Neural progenitor cell (in vitro differentiated cells): ENCODE measurements around the gene DYNLT2. TPM values are rescaled to one million over a fixed set of nuclear protein-coding genes. Genes with fewer than 3 reads are reported as not detected.

ENCODE experiments used
- DNase-seq: peaks from one replicate; pipeline ENCODE4 v3.0.0-alpha.2; 2016; ENCODE audit warnings: low spot score
- H2AFZ ChIP-seq: fragments of 200-600 bp; sonication (generic); replicated peaks from 2 replicates; pipeline ENCODE4 v1.6.1; 2016; ENCODE audit warnings: antibody characterized with exemption
- H3F3A ChIP-seq: fragments of 200-600 bp; sonication (generic); 2 replicates; pipeline ENCODE4 v1.6.1; 2016; ENCODE audit warnings: antibody characterized with exemption, low read depth
- H3K27ac ChIP-seq: fragments of 200-600 bp; sonication (generic); 2 replicates; pipeline ENCODE4 v1.5.1; 2016; ENCODE audit warnings: mild to moderate bottlenecking
- H3K27me3 ChIP-seq: fragments of 200-600 bp; sonication (generic); 2 replicates; pipeline ENCODE4 v1.6.1; 2016; ENCODE audit warnings: mild to moderate bottlenecking, moderate library complexity
- H3K36me3 ChIP-seq: fragments of 200-600 bp; sonication (generic); 2 replicates; pipeline ENCODE4 v1.5.1; 2016
- H3K4me1 ChIP-seq: fragments of 200-600 bp; sonication (generic); 2 replicates; pipeline ENCODE4 v1.6.1; 2016; ENCODE audit warnings: mixed run types
- H3K4me2 ChIP-seq: fragments of 200-600 bp; sonication (generic); 2 replicates; pipeline ENCODE4 v1.6.1; 2016
- H3K4me3 ChIP-seq: fragments of 200-600 bp; sonication (generic); 2 replicates; pipeline ENCODE4 v1.5.1; 2016
- H3K79me2 ChIP-seq: fragments of 200-600 bp; sonication (generic); 2 replicates; pipeline ENCODE4 v1.6.1; 2016; ENCODE audit warnings: low read depth
- H3K9ac ChIP-seq: fragments of 200-600 bp; sonication (generic); 2 replicates; pipeline ENCODE4 v1.6.1; 2016
- H3K9me3 ChIP-seq: fragments of 200-600 bp; sonication (generic); 2 replicates; pipeline ENCODE4 v1.5.1; 2016; ENCODE audit warnings: low read depth
- H4K20me1 ChIP-seq: fragments of 200-600 bp; sonication (generic); 2 replicates; pipeline ENCODE4 v1.6.1; 2016; ENCODE audit warnings: low read depth
- H3K27ac Mint-ChIP-seq: 3 replicates; pipeline ENCODE4 v1.8.0; 2021; ENCODE audit warnings: mixed read lengths
- H3K27me3 Mint-ChIP-seq: 2 replicates; pipeline ENCODE4 v1.8.0; 2022; ENCODE audit warnings: low read depth, mild to moderate bottlenecking, inconsistent platforms, moderate library complexity, mixed read lengths; ENCODE audit not compliant: insufficient read depth
- H3K36me3 Mint-ChIP-seq: 3 replicates; pipeline ENCODE4 v1.8.0; 2021; ENCODE audit warnings: mixed read lengths
- H3K4me1 Mint-ChIP-seq: 3 replicates; pipeline ENCODE4 v1.8.0; 2021; ENCODE audit warnings: mixed read lengths
- H3K4me3 Mint-ChIP-seq: 3 replicates; pipeline ENCODE4 v1.8.0; 2021; ENCODE audit warnings: mild to moderate bottlenecking, moderate library complexity, mixed read lengths
- H3K9me3 Mint-ChIP-seq: 3 replicates; pipeline ENCODE4 v1.8.0; 2020; ENCODE audit warnings: mixed read lengths
- EZH2 ChIP-seq: fragments of 200-600 bp; sonication (generic); IDR thresholded peaks from 2 replicates; pipeline ENCODE4 v1.6.1; 2017; ENCODE audit warnings: antibody characterized with exemption, mild to moderate bottlenecking, moderate library complexity
- EZH2phosphoT487 ChIP-seq: fragments of 200-600 bp; sonication (generic); IDR thresholded peaks from 2 replicates; pipeline ENCODE4 v1.6.1; 2017; ENCODE audit warnings: antibody characterized with exemption
- total RNA-seq: library from RNA; depleted of rRNA; stranded (reverse); fragments of >200 nt; gene quantifications from 2 replicates; pipeline ENCODE4 v1.2.3, GENCODE V29; 2015; ENCODE audit warnings: low replicate concordance
- TF ChIP-seq, protein P1 (sequence below): fragments of 200-600 bp; sonication (generic); IDR thresholded peaks from 2 replicates; pipeline ENCODE4 v1.5.1; 2017; ENCODE audit warnings: antibody characterized with exemption, mild to moderate bottlenecking

The DYNLT2 gene
- total RNA-seq, 1 donor from 2014 or later: 4.7 TPM

DNA sequence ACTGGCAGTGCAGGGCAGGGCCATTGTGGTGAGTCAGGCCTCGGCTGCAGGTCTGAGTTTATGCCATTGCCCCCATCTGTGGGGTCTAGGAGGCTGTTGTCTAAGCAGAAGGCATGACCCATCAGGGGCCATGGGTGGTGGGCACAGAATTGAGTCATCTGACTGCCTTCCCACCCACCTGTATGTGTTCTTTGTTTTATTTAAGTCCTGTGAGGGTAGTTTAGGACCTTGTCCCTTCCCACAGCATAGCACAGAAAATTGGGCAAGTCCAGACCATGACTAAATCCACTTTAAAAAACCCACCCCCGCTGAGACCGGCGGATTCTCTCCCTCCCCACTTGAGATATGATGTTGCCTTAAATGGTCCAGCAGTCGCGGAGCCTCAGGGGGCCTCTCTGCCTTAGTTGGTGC is 40.4 kb upstream of the DYNLT2 start:
- H3K9ac ChIP-seq: no peak overlapping the region
- Mint-ChIP-seq H3K27ac (no peak overlapping the region), H3K4me1 (peaks cover 39% of the 10 kb centered on the region), H3K36me3 (no peaks in the 10 kb centered on the region), H3K4me3 (no peak overlapping the region), H3K27me3 (peaks cover 6% of the 10 kb centered on the region), H3K9me3 (no peaks in the 10 kb centered on the region)
- H3K79me2 ChIP-seq: no peaks in the 10 kb centered on the region
- DNase-seq: no peak
- no peaks in the 10 kb centered on the region for H3K36me3 ChIP-seq
- no peak overlapping the region for H3K27ac ChIP-seq
- H4K20me1 ChIP-seq: no peaks in the 10 kb centered on the region
- H3K4me2 ChIP-seq: no peak overlapping the region
- no peak overlapping the region for H2AFZ ChIP-seq
- TF ChIP-seq EZH2: no peak
- TF ChIP-seq EZH2phosphoT487: no peak
- TF ChIP-seq, protein P1, sequence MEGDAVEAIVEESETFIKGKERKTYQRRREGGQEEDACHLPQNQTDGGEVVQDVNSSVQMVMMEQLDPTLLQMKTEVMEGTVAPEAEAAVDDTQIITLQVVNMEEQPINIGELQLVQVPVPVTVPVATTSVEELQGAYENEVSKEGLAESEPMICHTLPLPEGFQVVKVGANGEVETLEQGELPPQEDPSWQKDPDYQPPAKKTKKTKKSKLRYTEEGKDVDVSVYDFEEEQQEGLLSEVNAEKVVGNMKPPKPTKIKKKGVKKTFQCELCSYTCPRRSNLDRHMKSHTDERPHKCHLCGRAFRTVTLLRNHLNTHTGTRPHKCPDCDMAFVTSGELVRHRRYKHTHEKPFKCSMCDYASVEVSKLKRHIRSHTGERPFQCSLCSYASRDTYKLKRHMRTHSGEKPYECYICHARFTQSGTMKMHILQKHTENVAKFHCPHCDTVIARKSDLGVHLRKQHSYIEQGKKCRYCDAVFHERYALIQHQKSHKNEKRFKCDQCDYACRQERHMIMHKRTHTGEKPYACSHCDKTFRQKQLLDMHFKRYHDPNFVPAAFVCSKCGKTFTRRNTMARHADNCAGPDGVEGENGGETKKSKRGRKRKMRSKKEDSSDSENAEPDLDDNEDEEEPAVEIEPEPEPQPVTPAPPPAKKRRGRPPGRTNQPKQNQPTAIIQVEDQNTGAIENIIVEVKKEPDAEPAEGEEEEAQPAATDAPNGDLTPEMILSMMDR: no peak
- no peaks in the 10 kb centered on the region for H3K9me3 ChIP-seq
- H3F3A ChIP-seq: peaks cover 4% of the 10 kb centered on the region
- H3K27me3 ChIP-seq: peaks cover 18% of the 10 kb centered on the region
- H3K4me1 ChIP-seq: peaks cover 4% of the 10 kb centered on the region
- H3K4me3 ChIP-seq: no peak overlapping the region

DNA sequence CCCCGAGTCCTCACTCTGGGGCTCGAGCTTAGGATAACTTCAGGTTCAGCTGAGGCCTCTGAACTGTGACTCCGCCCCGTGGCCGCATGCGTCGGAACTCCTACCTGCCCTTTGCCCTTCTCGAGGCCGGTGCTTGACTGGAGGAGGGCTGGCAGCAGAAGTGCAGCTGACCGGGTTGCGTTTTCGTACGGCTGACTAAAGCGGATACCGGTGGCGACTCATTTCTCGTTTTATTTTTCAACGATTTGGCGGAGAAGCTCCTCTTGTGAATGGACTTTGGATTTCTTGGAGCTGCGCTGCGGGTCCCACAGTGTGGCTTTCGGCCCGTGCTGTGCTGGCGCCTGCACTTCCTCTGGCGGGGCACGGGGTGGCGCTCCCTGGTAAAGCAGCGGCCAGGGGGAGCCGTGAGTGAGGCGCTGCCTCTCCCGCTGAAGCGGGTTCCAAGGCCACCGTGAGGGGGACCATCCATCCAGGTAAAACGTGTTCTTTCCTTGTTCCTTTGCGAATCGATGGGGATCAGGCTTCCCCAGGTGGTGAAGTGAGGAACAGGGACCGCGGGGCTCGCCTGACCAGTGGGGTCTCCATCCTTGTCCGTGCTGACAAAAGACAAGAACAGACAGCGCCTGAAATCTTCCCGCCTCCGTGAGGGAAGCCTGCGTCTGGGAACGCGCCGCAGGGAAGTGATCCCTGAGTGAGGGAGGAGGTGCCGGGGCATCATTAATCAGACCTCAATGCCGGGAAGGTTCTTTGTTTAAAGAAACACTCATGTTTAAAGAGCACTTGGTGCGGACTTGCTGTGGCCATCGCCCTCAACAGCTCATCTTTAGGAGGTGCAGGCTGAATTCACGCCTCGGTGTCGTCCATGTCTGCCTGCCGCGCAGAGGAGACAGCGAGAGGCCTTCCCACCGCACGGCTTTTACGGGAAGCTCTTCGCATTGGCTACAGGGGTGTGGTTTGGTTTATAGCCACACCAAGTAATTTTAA is 38.9 kb upstream of the DYNLT2 start:
- H3K27ac Mint-ChIP-seq: peak overlapping the region; percentile 84
- peaks cover 6% of the 10 kb centered on the region for H3K27me3 Mint-ChIP-seq
- Histone ChIP-seq H2AFZ (peak overlapping the region; percentile 95), H3F3A (peaks cover 4% of the 10 kb centered on the region), H3K9ac (no peak overlapping the region), H3K4me3 (peak overlapping the region; percentile 39), H3K4me1 (peaks cover 4% of the 10 kb centered on the region), H3K9me3 (no peaks in the 10 kb centered on the region), H3K27me3 (peaks cover 18% of the 10 kb centered on the region), H3K79me2 (no peaks in the 10 kb centered on the region), H3K27ac (no peak overlapping the region), H4K20me1 (no peaks in the 10 kb centered on the region), H3K36me3 (no peaks in the 10 kb centered on the region), H3K4me2 (peak overlapping the region; percentile 81)
- TF ChIP-seq, protein P1: peak; percentile 89
- TF ChIP-seq EZH2phosphoT487: no peak
- no peaks in the 10 kb centered on the region for H3K36me3 Mint-ChIP-seq
- peak overlapping the region; percentile 84 for H3K4me3 Mint-ChIP-seq
- peak; percentile 89 for DNase-seq
- H3K4me1 Mint-ChIP-seq: peaks cover 38% of the 10 kb centered on the region
- H3K9me3 Mint-ChIP-seq: no peaks in the 10 kb centered on the region

DNA sequence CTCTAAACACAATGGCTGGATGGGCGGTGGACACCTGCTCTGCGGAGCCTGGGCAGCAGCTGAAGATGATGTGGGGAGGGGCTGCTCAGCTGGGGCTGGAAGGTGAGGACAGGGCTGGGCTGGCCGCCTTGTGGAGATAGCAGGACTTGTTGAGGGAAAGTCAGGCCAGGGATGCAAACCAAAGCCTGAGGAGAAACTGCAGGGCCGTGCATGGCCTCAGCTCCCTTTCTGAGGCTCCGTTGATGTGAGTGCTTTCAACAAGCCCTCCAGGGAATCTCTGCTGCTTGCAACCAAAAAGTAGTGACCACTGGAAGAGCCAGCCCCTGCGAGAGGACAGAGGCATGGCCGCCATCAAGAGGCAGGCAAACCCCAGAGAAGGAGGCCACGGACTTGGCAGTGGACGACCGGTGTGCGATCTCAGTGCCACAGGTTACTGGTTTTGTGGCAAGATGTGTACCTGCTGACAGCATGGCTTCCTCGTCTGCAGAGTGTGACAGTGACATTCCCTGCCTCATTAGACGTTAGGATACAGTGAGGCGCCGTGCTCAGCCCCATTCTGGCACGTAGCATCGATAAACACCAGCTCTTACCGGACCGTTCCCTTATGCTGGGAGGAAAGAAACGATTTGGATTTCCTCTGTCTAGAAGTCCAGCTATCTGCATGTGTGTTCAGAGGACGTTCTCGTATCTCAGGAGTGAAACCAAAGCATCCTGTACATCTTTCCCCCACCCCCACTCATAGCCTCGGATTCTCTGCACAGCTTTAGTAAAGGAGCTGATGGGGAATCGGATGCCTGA is 38.0 kb upstream of the DYNLT2 start:
- TF ChIP-seq EZH2phosphoT487 (no peak), EZH2 (no peak)
- TF ChIP-seq, protein P1: peak; percentile 4
- peaks cover 4% of the 10 kb centered on the region for H3F3A ChIP-seq
- peak overlapping the region; percentile 84 for H3K4me3 Mint-ChIP-seq
- H3K36me3 Mint-ChIP-seq: peaks cover 2% of the 10 kb centered on the region
- peaks cover 5% of the 10 kb centered on the region for H3K27me3 Mint-ChIP-seq
- no peak for DNase-seq
- H3K9me3 Mint-ChIP-seq: no peaks in the 10 kb centered on the region
- H2AFZ ChIP-seq: peak overlapping the region; percentile 95
- no peak overlapping the region for H3K9ac ChIP-seq
- peaks cover 18% of the 10 kb centered on the region for H3K27me3 ChIP-seq
- H4K20me1 ChIP-seq: no peaks in the 10 kb centered on the region
- peak overlapping the region; percentile 81 for H3K4me2 ChIP-seq
- no peak overlapping the region for H3K27ac ChIP-seq
- H3K4me1 Mint-ChIP-seq: peaks cover 35% of the 10 kb centered on the region
- no peaks in the 10 kb centered on the region for H3K9me3 ChIP-seq
- no peaks in the 10 kb centered on the region for H3K79me2 ChIP-seq
- peaks cover 4% of the 10 kb centered on the region for H3K4me1 ChIP-seq
- H3K36me3 ChIP-seq: no peaks in the 10 kb centered on the region
- peak overlapping the region; percentile 39 for H3K4me3 ChIP-seq
- peak overlapping the region; percentile 55 for H3K27ac Mint-ChIP-seq
